ENCODE measurements around the gene SVIL.

GRCh38 chr10:29470355-29470705, 164.4 kb downstream of the SVIL start:
- TF ChIP-seq EP300 (IDR thresholded peaks at IDR 0.05) (no peak), POLR2A (IDR thresholded peaks at IDR 0.05; ENCODE audit: low read depth) (no peak), POLR2AphosphoS5 (IDR thresholded peaks at IDR 0.05) (peak; percentile 16 to 39), CTCF (IDR thresholded peaks at IDR 0.05) (peak; percentile 20 to 43 (median 35))

Data from esophagus muscularis mucosa (tissue), 4 donors.